GM18507 (cell line): ENCODE measurements around the gene ZSCAN22.

ENCODE experiments used
- DNase-seq: peaks from one replicate; pipeline ENCODE4 v3.0.0; 2011; ENCODE audit warnings: low read depth; ENCODE audit not compliant: insufficient read length; ENCODE audit errors: extremely low spot score
- FAIRE-seq: peaks from 2 replicates; lab custom pipeline; 2011; peaks lifted over from hg19 to GRCh38; lab: Jason Lieb, UNC

Gene ZSCAN22

GRCh38 chr19:58350001-58350861 is 23.4 kb downstream of the ZSCAN22 start:
- DNase-seq (no peak), FAIRE-seq (no peak)

- DNase-seq, result no peak
- FAIRE-seq, result no peak
These were observed 24.2 kb downstream of the ZSCAN22 start for GRCh38 chr19:58350871-58351557.

GRCh38 chr19:58351558-58351878 is 24.7 kb downstream of the ZSCAN22 start:
- FAIRE-seq (no peak), DNase-seq (no peak)

- no peak for DNase-seq
- FAIRE-seq, result no peak
These were observed 25.4 kb downstream of the ZSCAN22 start for GRCh38 chr19:58351990-58352755.

- no peak for FAIRE-seq
- no peak for DNase-seq
These were observed 26.2 kb downstream of the ZSCAN22 start, which contains the start of gene A1BG for GRCh38 chr19:58352760-58353671. Gene A1BG (minus strand): TSS chr19:58353492. CDS start chr19:58353437, 55 bp downstream.

GRCh38 chr19:58353717-58354477 is 27.1 kb downstream of the ZSCAN22 start:
- FAIRE-seq (no peak), DNase-seq (no peak)

GRCh38 chr19:58354478-58355030 is 27.8 kb downstream of the ZSCAN22 start:
- no peak for FAIRE-seq

GRCh38 chr19:58355215-58355796 is 28.5 kb downstream of the ZSCAN22 start:
- DNase-seq, result no peak
- no peak for FAIRE-seq

More at GRCh38 chr19:58354478-58355030, 27.8 kb downstream of the ZSCAN22 start:
- DNase-seq, result no peak

- no peak for FAIRE-seq
- DNase-seq, result no peak
These were observed 29.3 kb downstream of the ZSCAN22 start for GRCh38 chr19:58355908-58356765.

GRCh38 chr19:58356766-58357480 is 30.1 kb downstream of the ZSCAN22 start:
- DNase-seq (no peak), FAIRE-seq (no peak)

GRCh38 chr19:58357481-58358145 is 30.8 kb downstream of the ZSCAN22 start:
- FAIRE-seq, result no peak
- no peak for DNase-seq

- peak; percentile 32 for DNase-seq
- no peak for FAIRE-seq
These were observed 35.1 kb downstream of the ZSCAN22 start for GRCh38 chr19:58361900-58362271.

GRCh38 chr19:58362272-58362994 is 35.6 kb downstream of the ZSCAN22 start, which contains the start of gene ZNF497:
Gene ZNF497 (minus strand): TSS chr19:58362751. CDS start chr19:58357635, 5,116 bp downstream.
- DNase-seq (peak; percentile 99), FAIRE-seq (peak; percentile 94)

GRCh38 chr19:58364146-58364545 is 37.4 kb downstream of the ZSCAN22 start:
- no peak for DNase-seq
- FAIRE-seq, result no peak
